LNCAP (cell line): ENCODE measurements around the gene DNAJC19.

Experiments used
- CTCF ChIP-seq: fragments of 450-650 bp; IDR thresholded peaks from 2 replicates; pipeline ENCODE4 v1.5.1; 2017; ENCODE audit warnings: mild to moderate bottlenecking

The DNAJC19 gene

GRCh38 chr3:180989291-180990163, at the start of gene DNAJC19:
Gene DNAJC19, minus strand, starts transcription at chr3:180989736. Its CDS starts 134 bp downstream, at chr3:180989602.
- TF ChIP-seq CTCF, result no peak

DNA sequence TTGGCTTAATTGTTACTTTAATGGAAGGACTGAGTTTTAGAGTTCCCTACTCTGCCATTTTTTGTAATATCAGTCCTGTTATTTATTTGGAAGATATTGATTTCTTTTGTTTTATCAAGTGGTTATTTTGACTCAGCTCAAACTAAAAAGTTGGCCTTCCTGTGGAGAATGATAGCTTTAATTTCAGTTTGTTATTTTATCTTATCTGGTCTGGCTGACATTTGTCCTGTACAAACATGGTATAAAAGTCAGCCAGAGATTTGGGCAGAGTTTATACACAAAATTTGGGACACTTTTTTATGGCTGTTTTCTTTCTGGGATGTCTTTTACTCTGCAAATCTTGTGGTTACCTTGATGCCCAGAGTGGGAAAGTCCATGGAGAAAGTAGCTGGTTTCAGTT, 41.4 kb upstream of the DNAJC19 start:
- TF ChIP-seq CTCF, result no peak

DNA sequence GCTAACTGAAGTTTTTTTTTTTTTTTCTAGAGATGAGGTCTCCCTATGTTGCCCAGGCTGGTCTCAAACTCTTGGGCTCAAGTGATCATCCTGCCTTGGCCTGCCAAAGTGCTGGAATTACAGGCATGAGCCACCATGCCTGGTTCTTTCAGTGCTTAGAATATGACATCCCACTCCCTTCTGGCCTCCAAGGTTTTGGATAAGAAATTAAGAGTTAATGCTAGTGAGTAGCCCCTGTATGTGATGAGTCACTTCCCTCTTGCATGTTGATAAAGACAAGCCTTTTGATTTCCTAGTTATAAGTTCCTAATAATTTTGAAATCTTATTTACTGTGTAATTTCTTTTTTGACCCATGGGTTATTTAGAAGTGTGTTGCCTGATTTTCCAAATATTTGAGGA, 35.7 kb upstream of the DNAJC19 start:
- TF ChIP-seq CTCF, result no peak

GRCh38 chr3:181017690-181018089, 28.2 kb upstream of the DNAJC19 start:
- no peak for TF ChIP-seq CTCF

GRCh38 chr3:181009225-181009624, 19.7 kb upstream of the DNAJC19 start:
- TF ChIP-seq CTCF, result no peak

GRCh38 chr3:181008796-181009195, 19.3 kb upstream of the DNAJC19 start:
- no peak for TF ChIP-seq CTCF

GRCh38 chr3:181007262-181007661, 17.7 kb upstream of the DNAJC19 start:
- TF ChIP-seq CTCF, result no peak
